ENCODE results near the gene IL1RAPL1.

The IL1RAPL1 gene

DNA sequence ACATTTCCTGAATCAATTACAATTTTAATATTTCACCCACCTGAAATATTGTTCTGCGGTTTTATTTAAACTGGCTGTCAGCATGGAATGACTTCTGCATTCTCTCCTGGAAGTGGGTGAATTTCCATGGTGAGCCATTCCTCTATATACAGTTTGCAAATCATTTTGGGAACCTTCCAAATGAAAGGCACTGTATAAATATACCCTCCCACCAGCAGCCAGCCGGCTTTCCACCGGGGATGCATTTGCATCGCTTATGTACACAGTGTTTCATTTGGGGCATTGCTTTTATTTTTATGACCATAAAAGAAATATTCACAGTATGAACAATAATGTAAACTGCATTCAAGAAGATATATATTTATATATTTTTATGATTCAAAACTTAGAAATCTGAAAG is 4.7 kb upstream of the IL1RAPL1 start:
- ATAC-seq = no peak
- TF ChIP-seq ZC3H10 (CRISPR knock-in tag; IDR thresholded peaks at IDR 0.05) (no peak), ZNF8 (CRISPR knock-in tag; IDR thresholded peaks at IDR 0.05) (no peak), ZFP3 (CRISPR knock-in tag; IDR thresholded peaks at IDR 0.05) (no peak)
- TF ChIP-seq, protein P1, sequence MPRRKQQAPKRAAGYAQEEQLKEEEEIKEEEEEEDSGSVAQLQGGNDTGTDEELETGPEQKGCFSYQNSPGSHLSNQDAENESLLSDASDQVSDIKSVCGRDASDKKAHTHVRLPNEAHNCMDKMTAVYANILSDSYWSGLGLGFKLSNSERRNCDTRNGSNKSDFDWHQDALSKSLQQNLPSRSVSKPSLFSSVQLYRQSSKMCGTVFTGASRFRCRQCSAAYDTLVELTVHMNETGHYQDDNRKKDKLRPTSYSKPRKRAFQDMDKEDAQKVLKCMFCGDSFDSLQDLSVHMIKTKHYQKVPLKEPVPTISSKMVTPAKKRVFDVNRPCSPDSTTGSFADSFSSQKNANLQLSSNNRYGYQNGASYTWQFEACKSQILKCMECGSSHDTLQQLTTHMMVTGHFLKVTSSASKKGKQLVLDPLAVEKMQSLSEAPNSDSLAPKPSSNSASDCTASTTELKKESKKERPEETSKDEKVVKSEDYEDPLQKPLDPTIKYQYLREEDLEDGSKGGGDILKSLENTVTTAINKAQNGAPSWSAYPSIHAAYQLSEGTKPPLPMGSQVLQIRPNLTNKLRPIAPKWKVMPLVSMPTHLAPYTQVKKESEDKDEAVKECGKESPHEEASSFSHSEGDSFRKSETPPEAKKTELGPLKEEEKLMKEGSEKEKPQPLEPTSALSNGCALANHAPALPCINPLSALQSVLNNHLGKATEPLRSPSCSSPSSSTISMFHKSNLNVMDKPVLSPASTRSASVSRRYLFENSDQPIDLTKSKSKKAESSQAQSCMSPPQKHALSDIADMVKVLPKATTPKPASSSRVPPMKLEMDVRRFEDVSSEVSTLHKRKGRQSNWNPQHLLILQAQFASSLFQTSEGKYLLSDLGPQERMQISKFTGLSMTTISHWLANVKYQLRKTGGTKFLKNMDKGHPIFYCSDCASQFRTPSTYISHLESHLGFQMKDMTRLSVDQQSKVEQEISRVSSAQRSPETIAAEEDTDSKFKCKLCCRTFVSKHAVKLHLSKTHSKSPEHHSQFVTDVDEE (CRISPR knock-in tag; IDR thresholded peaks at IDR 0.05) = no peak

DNA sequence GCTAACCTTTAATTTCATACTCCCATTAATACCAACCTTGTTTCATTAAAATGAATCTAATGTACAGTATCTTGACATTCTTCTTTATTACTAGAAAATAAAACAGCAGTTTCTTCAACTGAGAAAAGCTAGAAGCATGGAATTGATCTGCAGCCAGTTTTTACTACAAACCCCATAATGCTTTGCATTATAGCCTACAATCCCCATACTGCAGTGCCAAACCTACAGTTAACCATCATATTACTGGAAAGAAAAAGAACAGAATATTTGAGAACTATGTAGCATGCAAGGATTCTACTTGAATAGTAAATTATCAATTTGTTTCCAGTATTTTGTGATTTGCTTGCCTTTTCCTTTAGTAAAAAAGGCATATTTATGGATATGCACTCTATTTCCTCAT is 3.2 kb upstream of the IL1RAPL1 start:
- TF ChIP-seq ZC3H10 (CRISPR knock-in tag; IDR thresholded peaks at IDR 0.05) (no peak), RARB (CRISPR knock-in tag; IDR thresholded peaks at IDR 0.05) (no peak), ZFP30 (CRISPR knock-in tag; IDR thresholded peaks at IDR 0.05) (no peak), ESRRG (CRISPR knock-in tag; IDR thresholded peaks at IDR 0.05) (no peak), ZNF8 (CRISPR knock-in tag; IDR thresholded peaks at IDR 0.05) (no peak), OSR1 (CRISPR knock-in tag; IDR thresholded peaks at IDR 0.05) (no peak), TCF4 (CRISPR knock-in tag; IDR thresholded peaks at IDR 0.05; ENCODE audit: borderline replicate concordance) (no peak), ZFP3 (CRISPR knock-in tag; IDR thresholded peaks at IDR 0.05) (no peak), TOX (CRISPR knock-in tag; IDR thresholded peaks at IDR 0.05; ENCODE audit: borderline replicate concordance) (no peak), PPARA (CRISPR knock-in tag; IDR thresholded peaks at IDR 0.05; ENCODE audit: borderline replicate concordance) (no peak), SNAI2 (CRISPR knock-in tag; IDR thresholded peaks at IDR 0.05) (no peak), BACH2 (CRISPR knock-in tag; IDR thresholded peaks at IDR 0.05; ENCODE audit: borderline replicate concordance) (no peak), ISL1 (CRISPR knock-in tag; IDR thresholded peaks at IDR 0.05) (no peak), ZNF565 (CRISPR knock-in tag; conservative IDR thresholded peaks at IDR 0.05; ENCODE audit: low read depth) (no peak)
- TF ChIP-seq, protein P2, sequence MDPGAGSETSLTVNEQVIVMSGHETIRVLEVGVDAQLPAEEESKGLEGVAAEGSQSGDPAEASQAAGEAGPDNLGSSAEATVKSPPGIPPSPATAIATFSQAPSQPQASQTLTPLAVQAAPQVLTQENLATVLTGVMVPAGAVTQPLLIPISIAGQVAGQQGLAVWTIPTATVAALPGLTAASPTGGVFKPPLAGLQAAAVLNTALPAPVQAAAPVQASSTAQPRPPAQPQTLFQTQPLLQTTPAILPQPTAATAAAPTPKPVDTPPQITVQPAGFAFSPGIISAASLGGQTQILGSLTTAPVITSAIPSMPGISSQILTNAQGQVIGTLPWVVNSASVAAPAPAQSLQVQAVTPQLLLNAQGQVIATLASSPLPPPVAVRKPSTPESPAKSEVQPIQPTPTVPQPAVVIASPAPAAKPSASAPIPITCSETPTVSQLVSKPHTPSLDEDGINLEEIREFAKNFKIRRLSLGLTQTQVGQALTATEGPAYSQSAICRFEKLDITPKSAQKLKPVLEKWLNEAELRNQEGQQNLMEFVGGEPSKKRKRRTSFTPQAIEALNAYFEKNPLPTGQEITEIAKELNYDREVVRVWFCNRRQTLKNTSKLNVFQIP (CRISPR knock-in tag; IDR thresholded peaks at IDR 0.05; ENCODE audit: borderline replicate concordance, low read depth) = no peak
- TF ChIP-seq, protein P3, sequence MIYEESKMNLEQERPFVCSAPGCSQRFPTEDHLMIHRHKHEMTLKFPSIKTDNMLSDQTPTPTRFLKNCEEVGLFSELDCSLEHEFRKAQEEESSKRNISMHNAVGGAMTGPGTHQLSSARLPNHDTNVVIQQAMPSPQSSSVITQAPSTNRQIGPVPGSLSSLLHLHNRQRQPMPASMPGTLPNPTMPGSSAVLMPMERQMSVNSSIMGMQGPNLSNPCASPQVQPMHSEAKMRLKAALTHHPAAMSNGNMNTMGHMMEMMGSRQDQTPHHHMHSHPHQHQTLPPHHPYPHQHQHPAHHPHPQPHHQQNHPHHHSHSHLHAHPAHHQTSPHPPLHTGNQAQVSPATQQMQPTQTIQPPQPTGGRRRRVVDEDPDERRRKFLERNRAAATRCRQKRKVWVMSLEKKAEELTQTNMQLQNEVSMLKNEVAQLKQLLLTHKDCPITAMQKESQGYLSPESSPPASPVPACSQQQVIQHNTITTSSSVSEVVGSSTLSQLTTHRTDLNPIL (CRISPR knock-in tag; IDR thresholded peaks at IDR 0.05; ENCODE audit: low read depth) = no peak
- TF ChIP-seq, protein P1 (CRISPR knock-in tag; IDR thresholded peaks at IDR 0.05) = no peak

DNA sequence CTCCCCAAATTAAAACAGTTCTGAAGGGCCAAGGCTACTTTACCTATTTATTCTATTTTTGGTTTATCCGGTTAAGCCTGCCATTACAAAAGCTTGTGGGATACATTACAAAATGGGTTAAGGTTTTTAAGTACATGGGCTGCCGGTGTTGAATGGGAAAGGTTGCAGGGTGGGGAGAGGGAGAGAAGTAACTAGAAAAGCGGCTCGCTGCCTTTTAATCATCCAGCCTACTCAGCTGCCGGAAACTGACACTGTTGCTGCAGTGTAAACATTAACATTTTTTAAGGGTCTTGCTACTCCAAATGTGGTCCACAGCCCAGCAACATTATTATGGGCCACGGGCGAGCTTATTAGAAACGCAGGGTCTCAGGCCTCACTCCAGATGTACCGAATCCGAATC is 1.5 kb upstream of the IL1RAPL1 start:
- no peak for ATAC-seq
- TF ChIP-seq CSDC2 (CRISPR knock-in tag; IDR thresholded peaks at IDR 0.05) = no peak
- TF ChIP-seq, protein P4, sequence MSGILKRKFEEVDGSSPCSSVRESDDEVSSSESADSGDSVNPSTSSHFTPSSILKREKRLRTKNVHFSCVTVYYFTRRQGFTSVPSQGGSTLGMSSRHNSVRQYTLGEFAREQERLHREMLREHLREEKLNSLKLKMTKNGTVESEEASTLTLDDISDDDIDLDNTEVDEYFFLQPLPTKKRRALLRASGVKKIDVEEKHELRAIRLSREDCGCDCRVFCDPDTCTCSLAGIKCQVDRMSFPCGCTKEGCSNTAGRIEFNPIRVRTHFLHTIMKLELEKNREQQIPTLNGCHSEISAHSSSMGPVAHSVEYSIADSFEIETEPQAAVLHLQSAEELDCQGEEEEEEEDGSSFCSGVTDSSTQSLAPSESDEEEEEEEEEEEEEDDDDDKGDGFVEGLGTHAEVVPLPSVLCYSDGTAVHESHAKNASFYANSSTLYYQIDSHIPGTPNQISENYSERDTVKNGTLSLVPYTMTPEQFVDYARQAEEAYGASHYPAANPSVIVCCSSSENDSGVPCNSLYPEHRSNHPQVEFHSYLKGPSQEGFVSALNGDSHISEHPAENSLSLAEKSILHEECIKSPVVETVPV (CRISPR knock-in tag; IDR thresholded peaks at IDR 0.05) = no peak
- no peak for TF ChIP-seq ZNF8 (CRISPR knock-in tag; IDR thresholded peaks at IDR 0.05)
- no peak for TF ChIP-seq TOX (CRISPR knock-in tag; IDR thresholded peaks at IDR 0.05; ENCODE audit: borderline replicate concordance)
- no peak for TF ChIP-seq PPARA (CRISPR knock-in tag; IDR thresholded peaks at IDR 0.05; ENCODE audit: borderline replicate concordance)
- no peak for TF ChIP-seq ZFP30 (CRISPR knock-in tag; IDR thresholded peaks at IDR 0.05)
- TF ChIP-seq RARB (CRISPR knock-in tag; IDR thresholded peaks at IDR 0.05) = no peak
- TF ChIP-seq ZC3H10 (CRISPR knock-in tag; IDR thresholded peaks at IDR 0.05) = no peak
- TF ChIP-seq, protein P1 (CRISPR knock-in tag; IDR thresholded peaks at IDR 0.05) = no peak
- no peak for TF ChIP-seq GLIS3 (CRISPR knock-in tag; IDR thresholded peaks at IDR 0.05)
- TF ChIP-seq SNAI2 (CRISPR knock-in tag; IDR thresholded peaks at IDR 0.05) = no peak
- TF ChIP-seq ZFP3 (CRISPR knock-in tag; IDR thresholded peaks at IDR 0.05) = no peak
- TF ChIP-seq ZNF565 (CRISPR knock-in tag; conservative IDR thresholded peaks at IDR 0.05; ENCODE audit: low read depth) = no peak
- TF ChIP-seq ARNTL (CRISPR knock-in tag; IDR thresholded peaks at IDR 0.05; ENCODE audit: borderline replicate concordance, low read depth) = no peak
- TF ChIP-seq ISL1 (CRISPR knock-in tag; IDR thresholded peaks at IDR 0.05) = no peak
- TF ChIP-seq BACH2 (CRISPR knock-in tag; IDR thresholded peaks at IDR 0.05; ENCODE audit: borderline replicate concordance) = no peak
- TF ChIP-seq, protein P3 (CRISPR knock-in tag; IDR thresholded peaks at IDR 0.05; ENCODE audit: low read depth) = no peak

More for the DNA sequence above, 3.2 kb upstream of the IL1RAPL1 start:
- ATAC-seq = no peak

Data from SK-N-SH treated with all-trans-retinoic acid at 6 μM for 48 hours (cell line).